ENCODE data around the gene CAMK1D.

- TF ChIP-seq POLR2A (IDR thresholded peaks at IDR 0.05) (no peak), CTCF (IDR thresholded peaks at IDR 0.05) (no peak), POLR2AphosphoS5 (IDR thresholded peaks at IDR 0.05) (no peak)
Observed at GRCh38 chr10:12542133-12542670, 192.9 kb downstream of the CAMK1D start.
